BJ (cell line): ENCODE results near the gene CEP70. TPM values are rescaled to one million over a fixed set of nuclear protein-coding genes. Genes with fewer than 3 reads are reported as not detected.
"Not testable (repeated sequence)": the region's sequence is repeated elsewhere in the genome, so short reads cannot be mapped to it uniquely, and the experiment has no call there.

Experiments
- CTCF ChIA-PET: fragments of 350-600 bp; formaldehyde crosslinking; extraction: SDS; loops from one replicate; lab custom pipeline; 2021; ENCODE audit warnings: antibody characterized with exemption, inconsistent platforms; lab: Yijun Ruan, JAX
- POLR2A ChIA-PET: fragments of 300-600 bp; sonication (Branson Sonifier 250); formaldehyde crosslinking; extraction: SDS; loops from one replicate; lab custom pipeline; 2021; ENCODE audit warnings: antibody characterized with exemption; lab: Charles Lee
- DNase-seq: peaks from one replicate; pipeline ENCODE4 v3.0.0-alpha.2; 2011; ENCODE audit warnings: low read depth
- H3K27me3 ChIP-seq: 2 replicates; pipeline ENCODE4 v1.6.0; 2011; ENCODE audit warnings: low read length; ENCODE audit not compliant: control insufficient read depth, insufficient read depth
- H3K36me3 ChIP-seq: 2 replicates; pipeline ENCODE4 v1.5.1; 2011; ENCODE audit warnings: low read length; ENCODE audit not compliant: control insufficient read depth, insufficient read depth
- H3K4me3 ChIP-seq: 2 replicates; pipeline ENCODE4 v1.5.1; 2011; ENCODE audit warnings: low read depth, mild to moderate bottlenecking, control low read depth, low read length
- polyA plus RNA-seq: library from polyadenylated mRNA; depleted of rRNA; stranded (reverse); fragments of >200 nt; gene quantifications from 2 replicates; pipeline ENCODE4 v1.2.3, GENCODE V29; 2011
- TF ChIP-seq, protein P1 (sequence below): IDR thresholded peaks from 2 replicates; pipeline ENCODE4 v1.5.1; 2011; ENCODE audit warnings: low read depth, mild to moderate bottlenecking, control low read depth, inconsistent platforms, low read length, moderate library complexity; ENCODE audit not compliant: insufficient read depth

CEP70 gene
- polyA plus RNA-seq, 1 experiment, result 3.6 TPM

DNA sequence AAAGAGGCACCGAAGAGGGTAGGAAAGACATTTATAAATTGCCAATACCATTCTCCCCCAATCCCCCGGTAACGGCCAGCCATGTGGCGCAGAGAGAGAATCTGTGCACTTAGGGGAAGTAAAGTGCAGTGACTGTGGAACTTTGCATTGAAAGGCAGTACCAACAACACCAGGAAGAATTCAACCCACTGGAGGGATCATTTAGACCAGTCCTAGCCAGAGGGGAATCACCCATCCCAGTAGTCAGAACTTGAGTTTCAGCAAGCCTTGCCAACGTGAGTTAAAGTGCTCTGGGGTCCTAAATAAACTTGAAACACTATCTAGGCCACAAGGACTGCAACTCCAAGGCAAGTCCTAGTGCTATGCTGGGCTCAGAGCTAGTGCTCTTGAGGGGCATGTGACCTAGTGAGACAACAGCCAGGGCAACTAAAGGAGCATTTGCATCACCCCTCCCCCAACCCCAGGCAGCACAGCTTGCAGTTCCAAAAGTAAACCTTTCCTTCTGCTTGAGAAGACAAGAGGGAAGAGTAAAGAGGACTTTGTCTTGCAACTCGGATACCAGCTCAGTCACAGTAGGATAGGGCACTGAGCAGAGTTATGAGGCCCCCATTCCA, 15.0 kb downstream of the CEP70 start:
- ChIA-PET CTCF (interaction anchor here (1.1 to 4.2 kb wide), 3 partner anchors 14 to 337 kb away, joined by 3 to 18 read pairs (median 7); partner anchors contain the start of gene CEP70), POLR2A (no interaction called here)
- DNase-seq, result no peak
- TF ChIP-seq, protein P1, sequence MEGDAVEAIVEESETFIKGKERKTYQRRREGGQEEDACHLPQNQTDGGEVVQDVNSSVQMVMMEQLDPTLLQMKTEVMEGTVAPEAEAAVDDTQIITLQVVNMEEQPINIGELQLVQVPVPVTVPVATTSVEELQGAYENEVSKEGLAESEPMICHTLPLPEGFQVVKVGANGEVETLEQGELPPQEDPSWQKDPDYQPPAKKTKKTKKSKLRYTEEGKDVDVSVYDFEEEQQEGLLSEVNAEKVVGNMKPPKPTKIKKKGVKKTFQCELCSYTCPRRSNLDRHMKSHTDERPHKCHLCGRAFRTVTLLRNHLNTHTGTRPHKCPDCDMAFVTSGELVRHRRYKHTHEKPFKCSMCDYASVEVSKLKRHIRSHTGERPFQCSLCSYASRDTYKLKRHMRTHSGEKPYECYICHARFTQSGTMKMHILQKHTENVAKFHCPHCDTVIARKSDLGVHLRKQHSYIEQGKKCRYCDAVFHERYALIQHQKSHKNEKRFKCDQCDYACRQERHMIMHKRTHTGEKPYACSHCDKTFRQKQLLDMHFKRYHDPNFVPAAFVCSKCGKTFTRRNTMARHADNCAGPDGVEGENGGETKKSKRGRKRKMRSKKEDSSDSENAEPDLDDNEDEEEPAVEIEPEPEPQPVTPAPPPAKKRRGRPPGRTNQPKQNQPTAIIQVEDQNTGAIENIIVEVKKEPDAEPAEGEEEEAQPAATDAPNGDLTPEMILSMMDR, result no peak
- Histone ChIP-seq H3K27me3 (no peaks in the 10 kb centered on the region), H3K36me3 (no peaks in the 10 kb centered on the region), H3K4me3 (no peak overlapping the region)

DNA sequence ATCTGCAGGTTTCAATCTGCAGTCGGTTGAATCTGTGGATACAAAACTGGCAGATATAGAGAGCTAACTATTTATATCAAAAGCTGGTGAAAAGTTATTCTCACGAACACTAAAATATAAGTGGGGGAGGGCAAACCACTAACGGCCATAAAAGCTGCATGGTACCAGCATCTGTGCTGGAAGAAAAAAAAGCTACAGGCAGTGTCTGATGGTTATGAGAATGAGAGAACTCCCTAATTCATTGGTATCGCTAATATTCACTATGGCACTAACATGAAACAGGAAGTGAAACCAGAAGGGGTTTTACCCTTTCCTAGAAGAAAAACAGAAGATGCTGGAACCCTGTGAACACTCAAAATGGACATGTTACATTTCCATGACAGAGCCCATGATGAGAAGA, 15.9 kb downstream of the CEP70 start:
- no peaks in the 10 kb centered on the region for H3K36me3 ChIP-seq
- CTCF ChIA-PET, result interaction anchor here (0.7 to 1.4 kb wide), 3 partner anchors 337 to 345 kb away, joined by 3 to 4 read pairs (median 4); no protein-coding TSS in a partner anchor

DNA sequence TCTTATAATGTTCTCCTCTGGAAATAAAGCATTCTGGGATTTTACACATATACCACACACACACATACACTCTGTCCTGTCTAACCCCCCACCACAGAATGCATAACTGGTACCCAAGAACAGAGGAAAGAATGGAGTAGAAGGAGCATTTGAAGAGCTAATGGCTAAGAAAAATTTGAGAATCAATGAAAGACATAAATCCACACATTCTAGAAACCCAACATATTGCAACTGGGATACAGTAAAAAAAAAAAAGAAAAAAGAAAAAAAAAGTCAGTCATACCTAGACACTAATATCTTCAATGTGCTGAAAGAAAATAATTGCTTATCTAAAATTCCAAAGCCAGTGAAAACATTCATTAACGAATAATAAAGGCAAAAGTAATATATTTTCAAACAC, 20.9 kb downstream of the CEP70 start:
- TF ChIP-seq, protein P1, result no peak
- POLR2A ChIA-PET, result no interaction called here
- no peaks in the 10 kb centered on the region for H3K36me3 ChIP-seq
- no peaks in the 10 kb centered on the region for H3K27me3 ChIP-seq
- no peak overlapping the region for H3K4me3 ChIP-seq
- CTCF ChIA-PET, result no interaction called here
- DNase-seq, result no peak

More for the DNA sequence above, 15.9 kb downstream of the CEP70 start:
- POLR2A ChIA-PET, result no interaction called here
- Histone ChIP-seq H3K27me3 (no peaks in the 10 kb centered on the region), H3K4me3 (no peak overlapping the region)
- no peak for DNase-seq
- TF ChIP-seq, protein P1, result no peak

DNA sequence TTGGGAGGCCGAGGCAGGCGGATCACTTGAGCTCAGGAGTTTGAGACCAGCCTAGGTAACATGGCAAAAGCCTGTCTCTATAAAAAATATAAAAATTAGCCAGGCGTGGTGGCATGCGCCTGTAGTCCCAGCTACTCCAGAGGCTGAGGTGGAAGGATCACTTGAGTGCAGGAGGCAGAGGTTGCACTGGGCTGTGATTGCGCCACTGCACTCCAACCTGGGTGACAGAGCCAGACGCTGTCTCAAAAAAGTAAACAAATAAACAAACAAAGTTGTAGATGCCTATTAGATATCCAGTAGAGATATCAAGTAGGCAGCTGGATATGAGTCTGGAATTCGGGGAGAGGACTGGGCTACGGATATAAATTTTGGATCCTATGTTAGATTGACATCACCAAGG, 24.4 kb downstream of the CEP70 start:
- DNase-seq, POLR2A ChIA-PET, H3K4me3 ChIP-seq, H3K36me3 ChIP-seq, H3K27me3 ChIP-seq: not testable (repeated sequence)
- CTCF ChIA-PET, result interaction anchor here (0.6 to 0.7 kb wide), 3 partner anchors 11 to 248 kb away, joined by 3 to 5 read pairs (median 3); no protein-coding TSS in a partner anchor

DNA sequence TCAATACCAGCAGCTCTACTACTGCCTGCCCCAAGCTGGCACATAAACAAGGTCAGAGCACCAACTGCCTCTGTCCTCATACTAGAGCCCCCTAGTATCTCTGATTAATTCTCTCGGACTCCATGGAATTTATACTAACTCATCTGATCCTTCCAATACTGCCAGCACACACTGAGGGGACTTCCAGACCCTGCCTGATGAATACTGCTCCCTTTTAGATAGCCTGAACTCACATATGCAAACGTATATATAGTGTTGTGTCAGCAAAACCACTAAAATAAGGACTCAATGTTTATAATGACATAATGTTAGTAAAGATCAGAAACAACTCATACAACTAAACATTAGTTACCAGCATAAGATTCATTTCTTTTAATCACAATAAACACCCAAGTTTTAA, 25.0 kb downstream of the CEP70 start:
- ChIA-PET CTCF (interaction anchor here (0.6 kb wide), 1 partner anchor 90 kb away, joined by 3 read pairs; no protein-coding TSS in a partner anchor), POLR2A (no interaction called here)
- TF ChIP-seq, protein P1, result no peak

More for the DNA sequence above, 25.0 kb downstream of the CEP70 start:
- Histone ChIP-seq H3K4me3 (no peak overlapping the region), H3K27me3 (no peaks in the 10 kb centered on the region), H3K36me3 (no peaks in the 10 kb centered on the region)
- no peak for DNase-seq
